HG03439 (cell line): ENCODE measurements around the gene ARHGAP42.
A peak's percentile ranks its signal among the peaks of the same experiment; 100 is the strongest.

ENCODE experiments used
- ATAC-seq: cut with Tn5 transposase; IDR thresholded peaks from one replicate; pipeline ENCODE4 v1.9.1; 2021; ENCODE audit warnings: mild to moderate bottlenecking, moderate library complexity; ENCODE audit not compliant: unreplicated experiment

Gene ARHGAP42

GRCh38 chr11:100680070-100680469 is 7.0 kb upstream of the ARHGAP42 start:
- no peak for ATAC-seq

GRCh38 chr11:100681064-100681502 is 6.0 kb upstream of the ARHGAP42 start:
- peak; percentile 99 for ATAC-seq

DNA sequence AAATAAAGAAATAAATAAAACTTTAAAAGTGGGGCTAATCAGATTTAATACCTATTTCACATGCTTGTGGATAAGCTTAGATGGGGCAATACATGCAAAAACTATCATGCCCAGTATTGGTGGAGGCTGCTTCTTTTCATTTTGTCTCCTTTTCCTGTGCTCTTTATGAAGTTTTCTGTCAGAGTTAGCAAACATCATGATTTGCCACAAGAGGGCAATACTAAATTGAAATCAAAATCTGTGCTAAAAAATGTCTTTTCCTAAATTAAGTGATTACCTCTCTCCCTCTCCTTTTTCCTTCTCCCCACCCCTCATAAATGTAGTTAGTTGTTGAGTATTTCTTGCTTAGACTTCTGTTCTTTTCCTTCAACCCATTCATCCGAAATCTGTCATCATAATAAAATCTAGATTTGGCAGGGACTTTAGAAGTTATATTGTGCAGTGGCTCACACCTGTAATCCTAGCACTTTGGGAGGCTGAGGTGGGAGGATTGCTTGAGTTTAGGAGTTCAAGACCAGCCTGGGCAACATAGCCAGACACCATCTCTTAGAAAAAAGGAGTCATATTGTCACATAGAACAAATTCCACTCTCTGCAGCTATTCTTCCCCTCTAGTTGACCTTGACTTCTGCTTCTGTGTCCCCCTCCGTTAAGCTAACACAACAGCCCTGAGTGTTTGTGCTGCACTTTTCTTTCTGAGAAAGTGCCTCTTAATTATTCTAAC is 4.7 kb upstream of the ARHGAP42 start:
- no peak for ATAC-seq

GRCh38 chr11:100683126-100683525 is 4.0 kb upstream of the ARHGAP42 start:
- ATAC-seq = no peak

DNA sequence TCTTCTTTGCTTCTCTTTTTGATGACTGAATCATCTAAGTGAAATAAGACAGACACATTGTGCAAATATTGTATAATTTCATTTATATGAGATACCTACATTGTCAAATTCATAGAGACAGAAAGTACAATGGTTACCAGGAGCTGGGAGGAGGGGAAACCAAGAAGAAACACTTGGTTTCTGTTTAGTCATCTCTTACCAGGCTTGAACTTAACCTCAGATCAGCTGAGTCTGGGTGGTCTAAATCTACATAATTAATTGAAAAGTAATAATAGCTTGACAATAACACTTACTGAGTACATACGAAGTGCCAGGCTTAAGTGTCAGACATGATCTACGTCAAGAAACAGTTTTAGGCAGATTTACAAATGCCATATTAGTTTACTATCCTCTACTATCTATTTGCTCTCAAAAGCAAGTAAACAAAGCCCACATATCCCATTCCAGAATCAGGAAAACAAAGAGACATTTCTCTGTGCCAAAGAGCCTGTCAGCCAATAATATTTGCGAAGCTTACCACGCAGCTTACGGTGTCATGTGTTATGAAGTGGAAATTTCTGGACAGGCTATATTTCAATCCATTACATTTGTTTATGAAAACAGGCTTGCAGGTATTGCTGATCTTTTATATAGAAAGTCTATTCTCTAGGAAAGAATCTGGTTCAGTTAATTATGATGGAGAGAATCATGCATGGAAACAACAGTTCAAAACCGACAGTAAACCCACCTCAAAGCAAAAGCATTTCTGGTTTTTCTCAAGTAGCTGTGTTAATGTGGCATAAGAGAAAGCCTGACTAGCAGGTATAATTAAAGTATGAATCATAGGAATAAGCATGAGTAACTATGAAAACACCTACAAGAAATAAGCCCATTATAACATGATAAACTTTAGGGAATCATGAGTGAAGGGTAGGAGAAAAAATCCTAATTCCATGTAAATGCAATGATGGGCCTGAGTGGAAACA is 2.7 kb upstream of the ARHGAP42 start:
- peak; percentile 25 for ATAC-seq

DNA sequence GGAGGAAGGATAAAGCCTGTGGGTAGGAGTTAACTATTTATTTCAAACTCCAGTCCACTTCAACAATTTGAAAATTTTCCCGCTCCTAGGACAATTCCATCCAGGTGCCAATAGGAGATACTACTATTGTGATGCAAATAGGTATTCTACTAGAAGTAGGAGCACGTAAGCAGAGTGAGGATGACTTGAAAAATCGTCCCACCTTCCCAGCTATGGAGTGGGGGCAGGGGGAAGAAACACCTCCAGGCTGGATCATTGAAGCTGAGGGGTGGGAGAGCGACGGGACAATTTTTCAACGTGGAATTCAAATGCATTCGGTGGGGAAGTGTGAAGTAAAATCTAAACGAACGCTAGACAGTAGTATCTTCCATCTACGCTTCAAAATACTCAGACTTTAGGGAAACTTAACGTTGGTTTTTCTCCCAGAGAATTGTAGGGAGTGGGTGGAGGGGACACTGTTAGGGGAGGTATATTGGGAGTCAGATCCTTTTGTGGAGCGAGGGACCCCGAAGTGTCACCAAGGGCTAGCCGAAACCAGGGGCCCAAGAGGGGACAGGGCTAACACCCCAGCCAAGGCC is 523 bp upstream of the ARHGAP42 start:
- no peak for ATAC-seq

- ATAC-seq = peak; percentile 61
Observed at GRCh38 chr11:100687630-100688395, 725 bp downstream of the ARHGAP42 start.

DNA sequence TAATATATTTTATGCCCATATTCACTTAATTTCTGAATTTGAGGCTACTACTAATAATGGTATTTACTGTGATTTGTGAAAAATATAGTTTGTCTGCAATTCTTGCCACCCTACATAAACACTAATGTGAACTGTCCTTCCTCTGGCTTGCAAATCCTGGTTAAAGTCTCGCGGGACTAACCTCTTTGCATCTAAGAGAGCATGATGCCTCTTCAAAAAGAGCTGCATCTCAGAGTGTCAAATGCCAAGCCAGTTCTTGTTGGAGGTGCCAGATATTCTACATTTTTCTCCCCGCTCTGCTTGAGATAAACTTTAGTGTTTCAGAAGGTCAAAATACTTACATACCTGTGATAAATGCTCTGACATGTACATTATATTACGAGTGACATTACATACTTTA is 2.1 kb downstream of the ARHGAP42 start:
- no peak for ATAC-seq

DNA sequence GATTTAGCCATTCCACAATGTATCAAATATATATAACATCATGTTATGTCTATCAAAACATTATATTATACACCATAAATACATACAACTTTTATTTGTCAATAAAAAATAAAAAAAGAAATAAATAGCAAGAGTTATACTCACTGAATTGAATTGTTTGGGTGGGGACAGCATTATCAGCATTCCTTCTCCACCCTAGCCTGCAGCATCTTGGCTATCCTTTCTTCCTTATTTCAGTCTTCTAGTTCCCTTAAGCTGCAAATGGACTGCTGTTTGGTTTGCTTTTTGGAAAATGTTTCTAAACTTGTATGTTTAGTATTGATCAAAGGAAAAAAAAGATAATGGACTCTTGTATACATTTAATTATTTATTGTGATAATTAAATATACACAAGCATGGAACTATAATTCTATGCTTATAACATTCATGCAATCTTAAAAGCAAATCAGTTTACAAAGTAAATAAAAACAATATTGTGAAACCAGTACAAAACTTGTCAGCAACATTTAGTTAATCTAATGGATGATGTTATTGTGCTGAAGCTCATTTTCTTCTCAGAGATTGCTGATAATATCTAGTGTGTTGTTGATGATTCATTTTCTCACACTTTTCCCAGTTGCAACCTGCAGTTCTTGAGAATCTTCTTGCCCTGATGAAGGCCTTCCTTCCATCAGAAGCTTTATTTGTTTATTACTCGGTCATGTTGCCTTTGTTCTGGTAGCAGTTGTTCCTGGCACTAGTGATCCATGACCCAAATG is 5.0 kb downstream of the ARHGAP42 start:
- ATAC-seq = no peak

- ATAC-seq = no peak
Observed at GRCh38 chr11:100695911-100696310, 8.8 kb downstream of the ARHGAP42 start.

GRCh38 chr11:100703139-100703538 is 16.1 kb downstream of the ARHGAP42 start:
- ATAC-seq = no peak

- ATAC-seq = no peak
Observed at GRCh38 chr11:100703801-100704575, 16.9 kb downstream of the ARHGAP42 start.

GRCh38 chr11:100705447-100705846 is 18.4 kb downstream of the ARHGAP42 start:
- peak; percentile 42 for ATAC-seq

DNA sequence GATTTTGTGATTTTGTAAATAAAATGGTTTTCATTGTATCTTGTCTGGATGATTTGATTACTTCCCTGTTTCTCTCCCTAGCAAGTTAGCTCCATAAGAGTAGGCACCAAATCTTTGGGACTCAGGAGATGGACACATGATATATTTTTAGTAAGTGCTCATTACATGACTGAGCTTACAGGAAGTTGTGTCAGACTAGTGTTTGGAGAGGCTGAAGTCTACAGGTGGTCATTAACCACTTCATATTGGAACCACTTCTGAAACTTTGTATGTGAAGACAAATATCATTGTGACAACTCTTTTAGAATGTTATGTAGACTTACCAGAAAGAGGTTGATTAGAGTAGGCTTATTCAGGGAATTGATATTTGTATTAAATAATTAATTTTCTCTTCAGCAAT is 19.1 kb downstream of the ARHGAP42 start:
- peak; percentile 53 for ATAC-seq

DNA sequence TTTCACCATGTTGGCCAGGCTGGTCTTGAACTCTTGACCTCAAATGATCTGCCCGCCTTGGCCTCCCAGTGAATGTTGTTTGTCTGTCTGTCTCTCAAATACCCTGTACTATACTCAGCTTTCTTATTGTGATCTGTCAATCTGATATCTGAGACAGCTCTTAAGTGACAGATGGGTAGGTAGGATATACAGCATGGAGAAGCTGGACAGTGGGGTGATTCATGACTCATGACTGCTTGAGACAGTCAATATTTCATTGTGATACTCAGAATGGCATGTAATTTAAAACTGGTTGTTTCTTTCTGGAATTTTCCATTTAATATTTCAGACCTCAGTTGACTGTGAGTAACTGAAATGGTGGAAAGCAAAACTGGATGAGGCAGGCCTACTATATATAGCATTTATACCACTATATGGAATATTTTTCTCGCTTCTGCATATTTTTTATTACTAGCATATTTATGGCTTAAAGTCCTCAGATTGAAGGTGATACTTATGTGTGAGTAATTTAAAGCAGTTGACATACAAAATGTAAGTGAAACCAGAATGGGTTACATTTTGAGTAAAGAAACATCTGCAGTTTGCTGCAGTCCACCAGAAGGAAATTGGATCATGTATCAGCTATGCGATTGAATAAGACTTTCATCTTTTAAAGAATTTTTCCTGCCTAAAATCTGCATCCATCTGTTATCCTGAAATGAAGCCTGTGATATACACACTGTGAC is 22.3 kb downstream of the ARHGAP42 start:
- peak; percentile 88 for ATAC-seq

DNA sequence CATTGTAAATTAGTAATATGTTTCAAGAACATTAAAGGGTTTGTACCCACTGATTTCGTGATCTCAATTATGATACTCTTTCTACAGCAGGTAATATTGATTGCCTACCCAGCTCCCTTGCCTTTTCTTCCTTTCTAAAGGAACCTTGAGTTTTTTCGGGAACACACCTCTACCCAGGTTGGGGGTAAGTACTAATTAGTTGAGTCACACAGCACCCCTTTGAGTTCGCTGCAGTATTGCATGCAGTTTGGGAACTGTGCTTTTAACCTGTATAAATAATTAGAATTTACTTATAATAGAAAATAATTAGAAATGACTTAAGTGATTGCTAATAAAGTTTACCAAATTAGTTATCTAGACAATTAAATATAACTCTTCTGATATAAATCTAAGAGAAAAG is 24.9 kb downstream of the ARHGAP42 start:
- ATAC-seq = no peak

DNA sequence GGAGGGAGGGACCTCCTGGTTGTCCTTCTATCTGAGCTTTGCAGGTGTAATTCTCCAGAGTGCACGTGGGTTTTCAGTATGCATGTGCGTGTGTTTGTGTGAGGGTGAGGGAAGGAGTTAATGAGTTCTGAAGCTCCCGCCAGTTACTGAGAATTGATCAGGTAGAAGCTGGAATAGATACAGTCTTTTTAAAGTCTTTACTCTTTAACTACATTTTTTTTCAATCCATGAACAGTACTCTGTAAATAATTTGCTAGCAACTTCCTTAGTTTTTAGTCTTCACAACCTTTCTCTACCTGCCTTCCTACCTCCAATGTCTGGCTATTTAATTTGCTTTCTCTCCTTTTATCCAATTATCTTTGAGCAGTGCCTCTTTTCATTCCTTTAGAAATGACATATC is 25.5 kb downstream of the ARHGAP42 start:
- no peak for ATAC-seq

- ATAC-seq = no peak
Observed at GRCh38 chr11:100715165-100715761, 28.2 kb downstream of the ARHGAP42 start.
